Activated B cell treated with CpG ODN at 0.5 μM for 24 hours (primary cell): ENCODE results near the gene UCN. TPM values are rescaled to one million over a fixed set of nuclear protein-coding genes. Genes with fewer than 3 reads are reported as not detected.

ENCODE experiments used
- ATAC-seq: fragments of 200-7000 bp; cut with Tn5 transposase; one replicate; pipeline ENCODE4 v1.10.0; 2021; ENCODE audit warnings: low read depth, mild to moderate bottlenecking, moderate library complexity
- CTCF ChIA-PET: fragments of 350-600 bp; sonication (Branson Sonifier 250); formaldehyde crosslinking; loops from one replicate; lab custom pipeline; 2021; ENCODE audit warnings: antibody characterized with exemption; lab: Charles Lee
- POLR2A ChIA-PET: fragments of 350-600 bp; sonication (Branson Sonifier 250); formaldehyde crosslinking; loops from one replicate; lab custom pipeline; 2021; ENCODE audit warnings: antibody characterized with exemption; lab: Charles Lee
- DNase-seq: peaks from one replicate; pipeline ENCODE4 v3.0.0; 2022
- H3K27ac Mint-ChIP-seq: one replicate; pipeline ENCODE4 v1.8.0; 2020; ENCODE audit warnings: mixed read lengths
- H3K27me3 Mint-ChIP-seq: one replicate; pipeline ENCODE4 v1.8.0; 2021; ENCODE audit warnings: mixed read lengths
- H3K36me3 Mint-ChIP-seq: one replicate; pipeline ENCODE4 v1.8.0; 2021; ENCODE audit warnings: low read depth, mixed read lengths
- H3K4me1 Mint-ChIP-seq: one replicate; pipeline ENCODE4 v1.8.0; 2021; ENCODE audit warnings: mixed read lengths
- H3K4me3 Mint-ChIP-seq: one replicate; pipeline ENCODE4 v1.8.0; 2020; ENCODE audit warnings: mild to moderate bottlenecking, mixed read lengths
- H3K9me3 Mint-ChIP-seq: one replicate; pipeline ENCODE4 v1.8.0; 2020; ENCODE audit warnings: mixed read lengths
- intact Hi-C: fragments of 100-400 bp; cut with micrococcal nuclease; formaldehyde crosslinking; loops from one replicate; pipeline ENCODE4 v1.15.1; 2024
- total RNA-seq: library from RNA; stranded (reverse); gene quantifications from 2 replicates; pipeline ENCODE4 v1.2.3, GENCODE V29; 2022
- TF ChIP-seq, protein P1 (sequence below): fragments of 200-600 bp; IDR thresholded peaks from one replicate; pipeline ENCODE4 v1.8.0; 2022; ENCODE audit warnings: antibody characterized with exemption, mild to moderate bottlenecking

The UCN gene, protein sequence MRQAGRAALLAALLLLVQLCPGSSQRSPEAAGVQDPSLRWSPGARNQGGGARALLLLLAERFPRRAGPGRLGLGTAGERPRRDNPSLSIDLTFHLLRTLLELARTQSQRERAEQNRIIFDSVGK
- 1.0 and 1.2 TPM in 2 replicates for total RNA-seq

DNA sequence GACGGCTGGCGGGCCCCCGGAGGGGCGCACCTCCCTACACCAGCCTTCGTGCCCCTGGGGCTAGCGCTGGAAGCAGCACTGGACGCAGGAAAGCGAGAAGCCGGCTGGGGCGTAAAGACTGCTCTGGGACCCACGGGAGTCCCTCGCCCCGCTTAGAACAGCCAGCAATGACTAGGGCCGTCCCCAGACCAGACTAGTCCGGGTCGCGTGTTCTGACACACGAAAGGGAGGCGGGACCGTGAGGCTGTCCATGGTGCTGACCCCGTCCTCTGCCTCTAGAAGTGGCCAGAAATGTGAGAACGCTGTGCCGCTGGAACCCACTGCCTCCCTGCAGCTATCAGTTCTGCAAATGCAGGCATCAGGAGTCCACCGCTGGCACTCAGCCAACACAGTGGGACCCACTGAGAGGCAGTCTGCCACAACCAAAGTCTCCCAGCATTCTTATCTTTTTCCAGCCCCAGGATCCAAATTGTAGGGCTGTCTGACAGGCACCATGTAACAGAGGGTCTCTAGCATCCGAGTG is at the start of gene UCN:
UCN (minus strand) TSS at position 87 of the 523 bp plus-strand sequence. CDS start 550 bp downstream, outside the sequence.
- Mint-ChIP-seq H3K4me3 (peak within 1 kb of the TSS; percentile 7), H3K9me3 (no peaks in the 10 kb centered on the region), H3K27ac (no peak within 1 kb of the TSS), H3K4me1 (peaks cover 7% of the 10 kb centered on the region), H3K36me3 (peaks cover 30% of the 10 kb centered on the region), H3K27me3 (peaks cover 18% of the 10 kb centered on the region)
- TF ChIP-seq, protein P1, sequence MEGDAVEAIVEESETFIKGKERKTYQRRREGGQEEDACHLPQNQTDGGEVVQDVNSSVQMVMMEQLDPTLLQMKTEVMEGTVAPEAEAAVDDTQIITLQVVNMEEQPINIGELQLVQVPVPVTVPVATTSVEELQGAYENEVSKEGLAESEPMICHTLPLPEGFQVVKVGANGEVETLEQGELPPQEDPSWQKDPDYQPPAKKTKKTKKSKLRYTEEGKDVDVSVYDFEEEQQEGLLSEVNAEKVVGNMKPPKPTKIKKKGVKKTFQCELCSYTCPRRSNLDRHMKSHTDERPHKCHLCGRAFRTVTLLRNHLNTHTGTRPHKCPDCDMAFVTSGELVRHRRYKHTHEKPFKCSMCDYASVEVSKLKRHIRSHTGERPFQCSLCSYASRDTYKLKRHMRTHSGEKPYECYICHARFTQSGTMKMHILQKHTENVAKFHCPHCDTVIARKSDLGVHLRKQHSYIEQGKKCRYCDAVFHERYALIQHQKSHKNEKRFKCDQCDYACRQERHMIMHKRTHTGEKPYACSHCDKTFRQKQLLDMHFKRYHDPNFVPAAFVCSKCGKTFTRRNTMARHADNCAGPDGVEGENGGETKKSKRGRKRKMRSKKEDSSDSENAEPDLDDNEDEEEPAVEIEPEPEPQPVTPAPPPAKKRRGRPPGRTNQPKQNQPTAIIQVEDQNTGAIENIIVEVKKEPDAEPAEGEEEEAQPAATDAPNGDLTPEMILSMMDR: no peak
- DNase-seq (no peak), ATAC-seq (no peak)
- intact Hi-C loops: no loop called here
- CTCF ChIA-PET: no interaction called here
- POLR2A ChIA-PET: no interaction called here

DNA sequence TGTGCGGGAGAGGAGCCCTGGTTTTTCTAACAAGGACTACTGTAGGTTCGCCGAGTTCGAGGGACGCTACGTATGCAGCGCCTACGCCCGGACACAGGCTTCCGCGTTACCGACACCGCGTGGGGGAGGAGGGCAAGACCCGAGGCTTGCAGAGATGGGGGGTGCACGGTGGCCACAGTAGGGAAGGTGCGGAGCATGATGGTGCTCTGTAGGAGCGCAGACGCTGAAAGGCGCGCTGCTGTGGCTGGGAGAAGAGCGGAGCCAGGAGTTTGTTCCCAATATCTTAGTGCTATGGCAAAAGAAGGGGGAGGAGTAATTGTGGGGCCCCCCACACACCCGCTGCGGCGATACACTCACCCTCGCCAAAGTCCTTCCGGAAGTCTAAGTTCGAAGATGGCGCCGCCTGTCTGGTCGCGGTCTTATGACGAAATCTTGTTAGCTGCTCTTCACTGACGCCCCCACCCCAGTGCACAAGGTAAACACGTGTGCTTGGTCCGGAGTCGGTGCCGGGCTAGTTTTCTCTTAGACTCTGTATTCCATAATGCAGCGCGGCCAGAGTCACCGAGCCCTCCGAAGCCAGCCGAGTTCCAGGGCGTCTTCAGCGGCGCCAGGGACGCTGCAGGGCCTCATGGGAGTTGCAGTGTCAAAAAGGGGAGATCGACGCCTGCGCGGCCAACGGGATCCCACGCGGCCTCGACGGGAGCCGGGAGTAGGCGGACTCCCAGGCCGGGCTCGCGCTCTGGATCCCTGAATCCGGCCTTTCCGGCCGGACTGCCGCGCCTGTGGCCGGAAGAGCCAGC is 48.3 kb upstream of the UCN start, which contains the start of gene GTF3C2:
GTF3C2 (minus strand) TSS at position 383 of the 800 bp plus-strand sequence. CDS start 13,210 bp downstream, outside the sequence.
- ChIA-PET POLR2A (interaction anchor here (0.6 to 2.8 kb wide), 13 partner anchors 10 to 307 kb away, joined by 3 to 76 read pairs (median 4); partner anchors contain the start of genes ATRAID, EIF2B4, MPV17 and NRBP1), CTCF (interaction anchor here (1.4 kb wide), 1 partner anchor 14 kb away, joined by 6 read pairs; the partner anchor contains the start of genes EIF2B4 and SNX17)
- DNase-seq (peak; percentile 87), ATAC-seq (peak; percentile 83)
- Mint-ChIP-seq H3K36me3 (peaks cover 22% of the 10 kb centered on the region), H3K27ac (peak within 1 kb of the TSS; percentile 100), H3K4me1 (peaks cover 53% of the 10 kb centered on the region), H3K27me3 (no peaks in the 10 kb centered on the region), H3K4me3 (peak within 1 kb of the TSS; percentile 98), H3K9me3 (no peaks in the 10 kb centered on the region)
- TF ChIP-seq, protein P1: no peak
- intact Hi-C loops: loop anchor here (1.0 to 2.0 kb wide), 9 partner anchors 14 to 272 kb away; partner anchors contain the start of genes ATRAID, EIF2B4, KHK and MPV17

DNA sequence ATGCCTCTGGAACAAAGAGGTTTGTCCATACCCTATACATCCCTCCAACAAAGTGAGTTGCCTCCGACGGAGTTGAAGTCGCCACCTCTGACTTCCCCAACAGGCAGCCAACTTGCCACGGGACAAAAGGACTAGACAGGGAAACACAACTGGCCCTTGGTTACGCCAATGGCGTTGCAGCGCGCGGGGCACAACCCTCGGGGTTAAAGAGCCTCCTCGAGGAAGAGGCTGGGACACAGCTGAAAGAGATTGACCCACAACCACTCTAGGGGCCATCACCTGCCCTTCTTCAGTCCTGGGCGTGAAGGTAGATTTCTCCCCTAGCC is 47.8 kb upstream of the UCN start:
- no peak for DNase-seq
- CTCF ChIA-PET: interaction anchor here (1.4 kb wide), 1 partner anchor 14 kb away, joined by 6 read pairs; the partner anchor contains the start of genes EIF2B4 and SNX17
- intact Hi-C loops: loop anchor here (1.0 to 2.0 kb wide), 9 partner anchors 14 to 272 kb away; partner anchors contain the start of genes ATRAID, EIF2B4, KHK and MPV17

DNA sequence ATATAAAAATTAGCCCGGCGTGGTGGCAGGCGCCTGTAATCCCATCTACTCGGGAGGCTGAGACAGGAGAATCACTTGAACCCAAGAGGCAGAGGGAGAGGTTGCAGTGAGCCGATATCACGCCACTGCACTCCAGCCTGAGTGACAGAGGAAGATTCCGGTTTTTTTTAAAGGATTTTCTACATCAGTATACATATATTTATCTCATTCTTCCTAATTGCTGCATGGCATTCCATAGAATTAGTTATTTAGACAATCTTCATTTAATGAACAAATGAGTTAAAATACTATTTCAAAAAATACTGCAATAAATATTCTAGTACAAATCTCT is 46.3 kb upstream of the UCN start:
- H3K9me3 Mint-ChIP-seq: no peaks in the 10 kb centered on the region
- H3K36me3 Mint-ChIP-seq: peaks cover 27% of the 10 kb centered on the region
- intact Hi-C loops: no loop called here
- no peak for ATAC-seq
- no peak overlapping the region for H3K27ac Mint-ChIP-seq
- TF ChIP-seq, protein P1: no peak
- H3K4me1 Mint-ChIP-seq: peaks cover 64% of the 10 kb centered on the region
- POLR2A ChIA-PET: interaction anchor here (0.7 kb wide), 1 partner anchor 16 kb away, joined by 3 read pairs; no protein-coding TSS in a partner anchor
- H3K4me3 Mint-ChIP-seq: no peak overlapping the region
- H3K27me3 Mint-ChIP-seq: no peaks in the 10 kb centered on the region
- CTCF ChIA-PET: interaction anchor here (0.8 kb wide), 1 partner anchor 13 kb away, joined by 3 read pairs; no protein-coding TSS in a partner anchor
- no peak for DNase-seq

More for the DNA sequence above, 47.8 kb upstream of the UCN start:
- H3K4me3 Mint-ChIP-seq: peak overlapping the region; percentile 98
- POLR2A ChIA-PET: interaction anchor here (0.7 to 2.8 kb wide), 8 partner anchors 14 to 271 kb away, joined by 3 to 76 read pairs (median 19); partner anchors contain the start of genes ATRAID, EIF2B4, MPV17 and NRBP1
- H3K9me3 Mint-ChIP-seq: no peaks in the 10 kb centered on the region
- peak; percentile 26 for ATAC-seq
- TF ChIP-seq, protein P1: no peak
- H3K4me1 Mint-ChIP-seq: peaks cover 56% of the 10 kb centered on the region
- H3K27ac Mint-ChIP-seq: peak overlapping the region; percentile 100
- H3K36me3 Mint-ChIP-seq: peaks cover 22% of the 10 kb centered on the region
- H3K27me3 Mint-ChIP-seq: no peaks in the 10 kb centered on the region
